Sigmoid colon (tissue), 7 donors: ENCODE measurements around the gene MAST2. TPM values are rescaled to one million over a fixed set of nuclear protein-coding genes. Genes with fewer than 3 reads are reported as not detected.

Experiments
- DNase-seq: peaks from one replicate; pipeline ENCODE4 v3.0.0-alpha.2; 2019
- H3K27ac ChIP-seq, 4 donors: fragments of 200-600 bp; sonication (generic); one replicate each; pipeline ENCODE4 v1.5.1; 2016 to 2019; ENCODE audit warnings: mild to moderate bottlenecking in 1 of 4
- H3K27me3 ChIP-seq, 3 donors: fragments of 200-600 bp; sonication (generic); one replicate each; pipeline ENCODE4 v1.5.1; 2019; ENCODE audit warnings: mild to moderate bottlenecking in 1 of 3
- H3K36me3 ChIP-seq, 4 donors: fragments of 200-600 bp; sonication (generic); one replicate each; pipeline ENCODE4 v1.5.1; 2016 to 2019
- H3K4me1 ChIP-seq, 4 donors: fragments of 200-600 bp; sonication (generic); one replicate each; pipeline ENCODE4 v1.5.1; 2017 to 2019
- H3K4me3 ChIP-seq, 4 donors: fragments of 200-600 bp; sonication (generic); one replicate each; pipeline ENCODE4 v1.5.1; 2017 to 2019; ENCODE audit warnings: mild to moderate bottlenecking in 2 of 4, moderate library complexity in 1 of 4
- H3K9me3 ChIP-seq, 4 donors: fragments of 200-600 bp in 3 of 4; sonication (generic) in 3 of 4; one replicate each; pipeline versions ENCODE4 v1.5.1 to v1.6.1; 2013 to 2019
- CTCF ChIP-seq, 4 experiments: fragments of 450-650 bp in 3 of 4; fragments of 200-600 bp in 1 of 4; IDR thresholded peaks; one replicate each; pipeline ENCODE4 v1.5.1; 2016 to 2019; ENCODE audit warnings: antibody characterized with exemption in 4 of 4, mild to moderate bottlenecking in 3 of 4, moderate library complexity in 2 of 4
- EP300 ChIP-seq, 4 donors: sonication (generic); formaldehyde crosslinking; IDR thresholded peaks; one replicate each; pipeline ENCODE4 v1.6.1; 2017; ENCODE audit warnings: antibody characterized with exemption in 4 of 4
- POLR2A ChIP-seq, 2 donors: fragments of 450-650 bp; IDR thresholded peaks; one replicate each; pipeline ENCODE4 v1.6.1; 2016; ENCODE audit warnings: antibody characterized with exemption in 2 of 2, mild to moderate bottlenecking in 2 of 2, moderate library complexity in 2 of 2
- POLR2AphosphoS5 ChIP-seq, 4 donors: sonication (generic); formaldehyde crosslinking; IDR thresholded peaks; one replicate each; pipeline ENCODE4 v1.6.1; 2017; ENCODE audit warnings: antibody characterized with exemption in 4 of 4
- WGBS, 2 donors: extraction: QIAGEN DNeasy Blood & Tissue Kit; methylation state at CpG; one replicate each; pipeline ENCODE4 v1.1.7; 2013; 5-methylcytosine and 5-hydroxymethylcytosine counted together
- intact Hi-C: fragments of 100-400 bp; cut with DNase I; formaldehyde crosslinking; loops from one replicate; pipeline ENCODE4 v1.15.1; 2023
- polyA plus RNA-seq, 3 donors: library from polyadenylated mRNA; stranded (reverse); fragments of 200-250 nt; gene quantifications; one replicate each; pipeline ENCODE4 v1.2.3, GENCODE V29; 2013
- total RNA-seq, 4 donors: library from RNA; depleted of rRNA; stranded (reverse); fragments of >200 nt; gene quantifications; one replicate each; pipeline ENCODE4 v1.1.0, GENCODE V29; 2016
- donor health status: healthy with polysubstance abuse.
- donor health status: Bipolar disorder and iron deficiency.
- donor health status: healthy.

MAST2 gene
- total and polyA plus RNA-seq, 7 donors = 19.3 to 54.0 (median 32.0) TPM

DNA sequence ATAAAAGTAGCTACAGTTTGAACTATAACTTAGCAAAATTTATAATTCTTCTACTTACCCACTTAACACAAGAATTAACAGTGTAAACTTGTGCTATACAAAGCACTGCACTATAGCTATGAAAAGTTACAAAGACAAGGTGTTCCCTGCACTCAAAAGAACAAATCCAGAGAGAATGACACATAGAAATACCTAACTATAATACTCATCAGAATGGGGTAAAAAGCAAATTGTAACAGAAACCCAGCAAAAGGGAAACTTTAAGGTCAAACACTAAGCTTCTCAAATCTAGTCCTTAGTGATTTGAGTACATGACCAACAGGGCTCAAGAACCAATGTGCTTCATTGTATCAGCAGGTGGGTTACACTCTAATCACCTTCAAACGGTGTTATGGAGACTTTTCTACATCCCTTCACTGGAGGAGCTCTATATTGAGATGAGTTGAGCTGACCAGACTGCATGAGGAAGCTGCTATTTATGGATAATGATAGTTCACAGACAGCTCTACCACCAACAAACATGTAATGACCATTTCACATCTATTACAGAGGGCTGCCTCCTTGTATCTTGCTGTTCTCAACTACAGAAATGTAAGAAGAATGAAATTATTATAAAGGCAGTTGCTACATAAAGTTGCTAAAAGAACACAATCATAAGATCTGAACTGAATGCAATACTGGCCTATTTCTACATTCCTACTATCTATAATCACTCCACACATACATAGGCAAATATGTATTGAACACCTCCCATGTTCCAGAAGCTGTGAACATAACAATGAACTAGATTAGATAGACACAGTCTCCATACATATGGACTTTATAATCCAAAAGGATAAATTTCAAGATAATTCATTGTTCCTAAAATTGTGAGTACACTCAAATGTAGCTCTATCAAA is 281.4 kb downstream of the MAST2 start:
- no peak overlapping the region for H3K4me3 ChIP-seq
- no peaks in the 10 kb centered on the region for H3K36me3 ChIP-seq
- WGBS, 2 donors = 87 to 90% methylated on average over 1 of the region's 1 CpG
- H3K9me3 ChIP-seq = no peaks in the 10 kb centered on the region
- no peak for DNase-seq
- no peak for TF ChIP-seq EP300 (IDR thresholded peaks at IDR 0.05)
- no peak for TF ChIP-seq POLR2A (IDR thresholded peaks at IDR 0.05)
- no peak for TF ChIP-seq CTCF (IDR thresholded peaks at IDR 0.05)
- TF ChIP-seq POLR2AphosphoS5 (IDR thresholded peaks at IDR 0.05) = no peak
- intact Hi-C loops = no loop called here
- H3K4me1 ChIP-seq = no peaks in the 10 kb centered on the region
- no peaks in the 10 kb centered on the region for H3K27me3 ChIP-seq
- peak overlapping the region in 1 of 4 donors; percentile 35 for H3K27ac ChIP-seq

Other genes with a start within 250 kb of the MAST2 start
- gene NASP, start 219.6 kb upstream of the MAST2 start, total RNA-seq = 10 to 100 TPM; 64.8 to 80.3 (median 75.4) TPM
- 100 to 1,000 TPM in 2 of 3 donors, 10 to 100 TPM in 1; 76.8 to 159 (median 133) TPM for gene NASP, start 219.6 kb upstream of the MAST2 start, polyA plus RNA-seq
- gene CCDC17, start 179.6 kb upstream of the MAST2 start, total RNA-seq = 1 to 10 TPM in 3 of 4 donors, under 1 TPM in 1; 0.82 to 2.6 (median 2.0) TPM
- gene CCDC17, start 179.6 kb upstream of the MAST2 start, polyA plus RNA-seq = 1 to 10 TPM in 2 of 3 donors, under 1 TPM in 1; 0.92 to 2.3 (median 1.2) TPM
- 100 to 1,000 TPM in 3 of 4 donors, 10 to 100 TPM in 1; 94.5 to 142 (median 130) TPM for gene GPBP1L1, start 117.1 kb upstream of the MAST2 start, total RNA-seq
- 100 to 1,000 TPM in 1 of 3 donors, 10 to 100 TPM in 2; 77.5 to 109 (median 83.6) TPM for gene GPBP1L1, start 117.1 kb upstream of the MAST2 start, polyA plus RNA-seq
- gene TMEM69, start 115.4 kb upstream of the MAST2 start, total RNA-seq = 10 to 100 TPM; 17.5 to 31.0 (median 25.9) TPM
- gene TMEM69, start 115.4 kb upstream of the MAST2 start, polyA plus RNA-seq = 10 to 100 TPM; 12.7 to 25.7 (median 22.2) TPM
- 10 to 100 TPM; 11.2 to 15.3 (median 11.6) TPM for gene IPP, start 53.0 kb upstream of the MAST2 start, total RNA-seq
- 1 to 10 TPM; 6.9 to 7.3 (median 7.2) TPM for gene IPP, start 53.0 kb upstream of the MAST2 start, polyA plus RNA-seq